Endothelial cell (in vitro differentiated cells): ENCODE results near the gene CTNND2. TPM values are rescaled to one million over a fixed set of nuclear protein-coding genes. Genes with fewer than 3 reads are reported as not detected.

Experiments used
- DNase-seq: peaks from one replicate; pipeline ENCODE4 v3.0.0; 2021; ENCODE audit warnings: low spot score
- H3K27ac Mint-ChIP-seq: one replicate; pipeline ENCODE4 v1.8.0; 2021; ENCODE audit warnings: mixed read lengths, inconsistent platforms; ENCODE audit not compliant: unreplicated experiment
- H3K27me3 Mint-ChIP-seq: one replicate; pipeline ENCODE4 v1.8.0; 2021; ENCODE audit warnings: mild to moderate bottlenecking, moderate library complexity, mixed read lengths, inconsistent platforms; ENCODE audit not compliant: unreplicated experiment
- H3K36me3 Mint-ChIP-seq: one replicate; pipeline ENCODE4 v1.8.0; 2021; ENCODE audit warnings: mild to moderate bottlenecking, low read depth, mixed read lengths, inconsistent platforms; ENCODE audit not compliant: unreplicated experiment
- H3K4me1 Mint-ChIP-seq: one replicate; pipeline ENCODE4 v1.8.0; 2021; ENCODE audit warnings: mild to moderate bottlenecking, mixed read lengths, inconsistent platforms; ENCODE audit not compliant: unreplicated experiment
- H3K4me3 Mint-ChIP-seq: one replicate; pipeline ENCODE4 v1.8.0; 2021; ENCODE audit warnings: mild to moderate bottlenecking, mixed read lengths, inconsistent platforms; ENCODE audit not compliant: unreplicated experiment
- H3K9me3 Mint-ChIP-seq: one replicate; pipeline ENCODE4 v1.8.0; 2021; ENCODE audit warnings: mixed read lengths, inconsistent platforms; ENCODE audit not compliant: unreplicated experiment
- CTCF ChIP-seq: fragments of 200-600 bp; sonication (generic); IDR thresholded peaks from one replicate; pipeline ENCODE4 v1.5.0; 2021; ENCODE audit warnings: antibody characterized with exemption; ENCODE audit not compliant: unreplicated experiment
- total RNA-seq: library from RNA; stranded (reverse); fragmentation: NEBNext Ultra II Directional; extraction: Animal tissue kit (Norgen Biotek cat#: 25700); gene quantifications from one replicate; pipeline ENCODE4 v1.2.1, GENCODE V29; 2021; ENCODE audit not compliant: unreplicated experiment

Gene CTNND2
- total RNA-seq, 1 donor from 2014 or later: 3.6 TPM

- peaks cover 6% of the 10 kb centered on the region for H3K4me1 Mint-ChIP-seq
- H3K9me3 Mint-ChIP-seq: no peaks in the 10 kb centered on the region
- no peak overlapping the region for H3K27ac Mint-ChIP-seq
- H3K27me3 Mint-ChIP-seq: peaks cover 2% of the 10 kb centered on the region
- H3K4me3 Mint-ChIP-seq: no peak overlapping the region
- DNase-seq: no peak
- no peaks in the 10 kb centered on the region for H3K36me3 Mint-ChIP-seq
- no peak for TF ChIP-seq CTCF
These were observed 219.6 kb downstream of the CTNND2 start for GRCh38 chr5:11684607-11685006.

GRCh38 chr5:11683666-11684065 is 220.6 kb downstream of the CTNND2 start:
- Mint-ChIP-seq H3K27me3 (peaks cover 2% of the 10 kb centered on the region), H3K4me1 (peaks cover 6% of the 10 kb centered on the region), H3K9me3 (no peaks in the 10 kb centered on the region), H3K27ac (no peak overlapping the region), H3K4me3 (no peak overlapping the region), H3K36me3 (no peaks in the 10 kb centered on the region)
- DNase-seq: no peak
- no peak for TF ChIP-seq CTCF

GRCh38 chr5:11681796-11682195 is 222.4 kb downstream of the CTNND2 start:
- Mint-ChIP-seq H3K27ac (no peak overlapping the region), H3K27me3 (peaks cover 2% of the 10 kb centered on the region), H3K36me3 (no peaks in the 10 kb centered on the region), H3K4me1 (peaks cover 6% of the 10 kb centered on the region), H3K9me3 (no peaks in the 10 kb centered on the region), H3K4me3 (no peak overlapping the region)
- no peak for DNase-seq
- TF ChIP-seq CTCF: no peak

- no peak for TF ChIP-seq CTCF
- H3K9me3 Mint-ChIP-seq: no peaks in the 10 kb centered on the region
- no peaks in the 10 kb centered on the region for H3K36me3 Mint-ChIP-seq
- DNase-seq: no peak
- no peak overlapping the region for H3K4me3 Mint-ChIP-seq
- H3K27me3 Mint-ChIP-seq: peaks cover 2% of the 10 kb centered on the region
- no peak overlapping the region for H3K27ac Mint-ChIP-seq
- H3K4me1 Mint-ChIP-seq: peaks cover 2% of the 10 kb centered on the region
These were observed 224.6 kb downstream of the CTNND2 start for GRCh38 chr5:11679676-11680075.

- Mint-ChIP-seq H3K4me1 (no peaks in the 10 kb centered on the region), H3K36me3 (no peaks in the 10 kb centered on the region), H3K27ac (no peak overlapping the region), H3K27me3 (peaks cover 3% of the 10 kb centered on the region), H3K9me3 (no peaks in the 10 kb centered on the region), H3K4me3 (no peak overlapping the region)
- DNase-seq: no peak
- no peak for TF ChIP-seq CTCF
These were observed 229.1 kb downstream of the CTNND2 start for GRCh38 chr5:11675184-11675583.
